Erythroblast (primary cell): ENCODE measurements around the gene A1CF.
"Not testable (repeated sequence)": the region's sequence is repeated elsewhere in the genome, so short reads cannot be mapped to it uniquely, and the experiment has no call there.

Experiments used
- GATA1 ChIP-seq: IDR thresholded peaks from 2 replicates; pipeline ENCODE4 v1.6.1; 2011; ENCODE audit warnings: low read depth, mild to moderate bottlenecking, control low read depth, low read length, moderate library complexity
- POLR2A ChIP-seq: IDR thresholded peaks from 2 replicates; pipeline ENCODE4 v1.6.1; 2011; ENCODE audit warnings: mild to moderate bottlenecking, low read length

GRCh38 chr10:50782017-50782416, 103.4 kb downstream of the A1CF start:
- not testable (repeated sequence) for TF ChIP-seq POLR2A, GATA1
